Left kidney (tissue), 2 donors: ENCODE results near the gene OR2F1. TPM values are rescaled to one million over a fixed set of nuclear protein-coding genes. Genes with fewer than 3 reads are reported as not detected.

Experiments used
- DNase-seq: peaks from one replicate; pipeline ENCODE4 v3.0.0-alpha.2; 2013
- polyA plus RNA-seq: library from polyadenylated mRNA; unstranded; fragments of 120-200 nt; gene quantifications from one replicate; pipeline ENCODE4 v1.2.1, GENCODE V29; 2013; ENCODE audit not compliant: insufficient read length

Gene OR2F1
- polyA plus RNA-seq, 1 donor, result 0.45 TPM

- DNase-seq, result no peak
Observed at GRCh38 chr7:143954135-143954534, 509 bp upstream of the OR2F1 start.

DNA sequence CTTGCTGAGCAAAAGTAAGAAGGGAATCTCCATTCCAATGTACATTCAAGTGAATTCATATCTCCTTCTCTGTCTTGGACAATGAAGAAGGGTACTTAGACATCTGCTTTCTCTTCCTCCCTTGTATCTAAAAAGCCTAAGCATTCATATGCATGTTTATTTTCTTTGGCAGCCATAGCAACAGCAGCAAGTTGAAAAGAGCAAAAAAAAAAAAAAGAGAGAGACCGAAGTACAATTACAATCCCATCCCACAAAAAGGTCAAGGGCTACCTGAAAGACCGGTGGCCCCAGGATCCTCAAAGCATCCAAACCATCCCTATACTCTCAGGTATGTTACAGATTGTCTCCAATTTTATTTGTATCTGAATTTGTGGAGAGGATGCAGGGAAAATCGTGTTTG is 4.1 kb downstream of the OR2F1 start:
- DNase-seq, result no peak

DNA sequence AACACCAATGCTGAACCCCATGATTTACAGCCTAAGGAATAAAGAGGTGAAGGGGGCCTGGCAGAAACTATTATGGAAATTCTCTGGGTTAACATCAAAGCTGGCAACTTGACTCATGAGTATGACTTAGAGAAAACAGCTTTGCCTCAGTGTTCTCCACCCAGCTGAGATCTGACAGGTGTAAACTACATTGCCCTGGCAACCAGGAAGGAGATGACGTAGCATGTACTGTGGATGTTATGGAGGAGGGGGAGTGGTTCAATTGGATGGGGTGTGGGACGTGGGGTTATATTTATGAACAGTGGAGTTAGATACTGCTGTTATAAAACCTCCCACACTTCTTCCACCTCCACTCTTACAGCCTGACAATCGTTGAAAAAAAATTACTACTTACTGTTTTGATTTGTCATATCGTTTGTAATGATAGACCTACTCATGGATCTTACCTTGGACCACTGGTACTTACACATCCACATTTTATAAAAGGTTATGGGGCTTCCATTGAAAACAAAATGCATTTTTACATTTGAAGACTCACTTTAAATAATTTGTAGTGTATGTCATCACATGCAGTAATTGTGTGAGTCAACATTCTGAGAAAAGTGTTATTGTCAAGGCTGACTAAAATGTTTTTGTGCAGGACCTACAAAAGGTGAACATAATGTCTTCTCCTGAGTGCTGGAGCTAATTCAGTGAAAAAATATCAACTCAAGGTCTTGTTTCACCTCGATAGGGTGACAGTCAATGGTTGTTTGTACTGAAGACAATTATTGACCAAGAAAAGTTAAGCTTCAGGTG is 6.4 kb downstream of the OR2F1 start:
- no peak for DNase-seq

DNA sequence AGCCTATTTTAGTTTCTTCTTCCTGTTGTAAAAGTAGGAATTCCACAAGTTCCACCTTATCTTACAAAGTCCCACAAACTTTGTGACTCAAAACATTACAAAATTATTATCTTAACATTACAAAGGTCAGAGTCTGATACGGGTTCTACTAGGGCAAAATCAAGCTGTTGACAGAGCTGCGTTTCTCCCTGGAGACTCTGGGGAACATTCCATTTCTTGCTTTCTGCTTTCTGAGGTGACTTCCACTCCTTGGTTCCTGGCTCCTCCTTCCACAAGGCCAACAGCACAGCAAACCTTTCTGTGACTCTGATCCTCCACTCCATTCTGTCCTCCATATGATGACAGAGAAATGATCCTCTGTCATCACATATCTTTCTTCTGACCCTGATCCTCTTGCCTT is 10.6 kb downstream of the OR2F1 start:
- no peak for DNase-seq

GRCh38 chr7:143967398-143967797 is 12.8 kb downstream of the OR2F1 start:
- DNase-seq, result no peak

DNA sequence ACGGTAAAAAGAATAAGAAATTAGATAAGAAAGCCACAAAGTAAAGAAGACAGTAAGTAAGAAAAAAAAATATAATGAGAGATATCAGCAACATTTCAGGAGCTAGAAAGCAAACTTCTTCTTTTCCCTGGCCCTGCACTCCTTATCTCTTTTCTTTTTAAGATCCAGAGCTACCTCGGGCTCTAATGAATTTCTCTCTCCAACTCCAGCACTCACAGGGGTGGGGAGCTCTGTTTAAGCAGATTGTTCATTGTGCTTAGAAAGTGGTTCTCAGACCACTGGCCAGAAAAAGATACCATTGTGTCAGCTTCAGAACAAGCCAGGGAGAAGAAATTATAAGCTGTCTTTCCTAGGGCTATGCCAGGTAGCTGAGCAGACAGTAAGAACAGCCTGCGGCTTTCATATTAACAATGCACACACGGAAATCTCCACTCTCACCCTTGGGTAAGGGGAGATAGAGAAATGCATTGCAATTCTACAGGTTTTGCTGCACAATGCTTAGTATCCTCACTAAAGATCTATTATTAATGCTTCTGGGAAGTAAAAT is 19.3 kb downstream of the OR2F1 start:
- no peak for DNase-seq

- no peak for DNase-seq
Observed at GRCh38 chr7:143974459-143974858, 19.8 kb downstream of the OR2F1 start.

- DNase-seq, result no peak
Observed at GRCh38 chr7:143975617-143976016, 21.0 kb downstream of the OR2F1 start.

GRCh38 chr7:143978585-143978984 is 23.9 kb downstream of the OR2F1 start:
- DNase-seq, result no peak

- DNase-seq, result no peak
Observed at GRCh38 chr7:143979359-143979758, 24.7 kb downstream of the OR2F1 start.

- DNase-seq, result no peak
Observed at GRCh38 chr7:143979998-143980397, 25.4 kb downstream of the OR2F1 start.

DNA sequence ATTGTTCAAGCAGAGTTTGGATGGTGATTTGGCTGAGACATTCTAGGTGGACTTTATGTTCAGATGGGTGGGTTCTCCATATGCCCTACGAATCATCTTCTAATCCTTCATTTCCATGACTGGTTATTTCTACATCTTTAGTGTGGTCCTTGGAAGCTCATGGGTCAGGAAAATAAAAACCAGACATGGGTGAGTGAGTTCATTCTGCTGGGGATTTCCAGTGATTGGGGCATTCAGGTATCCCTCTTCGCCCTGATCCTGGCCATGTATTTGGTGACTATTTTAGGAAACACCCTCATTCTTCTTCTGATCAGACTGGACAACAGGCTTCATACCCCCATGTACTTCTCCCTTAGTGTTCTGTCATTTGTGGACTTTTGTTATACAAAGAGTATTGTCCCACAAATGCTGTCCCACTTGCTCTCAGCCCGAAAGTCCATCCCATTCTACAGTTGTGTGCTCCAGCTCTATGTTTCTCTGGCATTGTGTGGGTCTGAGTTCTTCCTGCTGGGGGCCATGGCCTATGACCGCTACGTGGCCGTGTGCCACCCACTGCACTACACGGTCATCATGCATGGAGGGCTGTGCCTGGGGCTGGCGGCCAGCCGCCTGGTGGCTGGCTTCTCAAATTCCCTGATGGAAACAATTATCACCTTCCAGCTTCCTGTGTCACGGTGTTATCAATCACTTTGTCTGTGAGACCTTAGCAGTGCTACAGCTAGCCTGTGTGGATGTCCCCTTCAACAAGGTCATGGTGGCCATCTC is 26.3 kb downstream of the OR2F1 start:
- no peak for DNase-seq

GRCh38 chr7:143983960-143984359 is 29.3 kb downstream of the OR2F1 start:
- DNase-seq, result no peak

- no peak for DNase-seq
Observed at GRCh38 chr7:143987513-143987912, 32.9 kb downstream of the OR2F1 start.

GRCh38 chr7:143988976-143989745 is 34.5 kb downstream of the OR2F1 start:
- DNase-seq, result no peak

DNA sequence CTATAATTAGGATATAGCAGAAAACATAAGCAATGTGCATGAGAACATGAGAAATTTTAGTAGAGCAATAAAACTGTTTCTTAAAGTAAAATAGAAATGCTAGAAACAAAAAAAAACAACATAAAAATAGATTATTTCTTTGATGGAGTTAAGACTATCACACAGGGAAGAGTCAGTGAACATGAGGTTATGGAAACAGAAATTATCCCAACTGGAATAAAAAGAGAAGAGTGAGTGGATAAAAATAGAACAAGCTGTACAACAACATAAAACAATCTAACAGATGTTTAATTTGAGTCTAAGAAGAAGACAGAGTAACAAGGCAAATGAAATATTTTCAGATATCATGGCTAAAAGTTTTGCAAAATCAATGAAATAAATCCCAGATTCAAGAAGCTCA is 38.0 kb downstream of the OR2F1 start:
- no peak for DNase-seq

DNA sequence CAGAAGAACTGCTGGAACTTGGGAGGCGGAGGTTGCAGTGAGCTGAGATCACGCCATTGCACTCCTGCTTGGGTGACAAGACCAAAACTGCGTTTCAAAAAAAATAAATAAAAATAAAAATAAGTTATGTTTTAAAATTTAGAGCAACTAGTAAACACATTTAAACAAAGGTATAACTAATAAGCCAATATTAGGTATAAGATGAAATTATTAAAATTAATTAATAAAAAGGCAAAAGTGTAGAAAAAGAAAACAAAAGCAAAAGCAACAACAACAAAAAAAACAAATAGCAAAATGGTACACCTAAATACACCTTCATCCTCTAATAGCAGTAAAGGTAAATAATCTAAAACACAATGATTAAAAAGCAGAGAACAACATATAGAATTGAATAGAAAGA is 39.3 kb downstream of the OR2F1 start:
- DNase-seq, result no peak

GRCh38 chr7:144000020-144000419 is 45.4 kb downstream of the OR2F1 start, which contains the start of gene OR6B1:
Gene OR6B1 (plus strand): TSS chr7:144000320. CDS start chr7:144003997, 3,677 bp downstream.
- DNase-seq, result no peak

DNA sequence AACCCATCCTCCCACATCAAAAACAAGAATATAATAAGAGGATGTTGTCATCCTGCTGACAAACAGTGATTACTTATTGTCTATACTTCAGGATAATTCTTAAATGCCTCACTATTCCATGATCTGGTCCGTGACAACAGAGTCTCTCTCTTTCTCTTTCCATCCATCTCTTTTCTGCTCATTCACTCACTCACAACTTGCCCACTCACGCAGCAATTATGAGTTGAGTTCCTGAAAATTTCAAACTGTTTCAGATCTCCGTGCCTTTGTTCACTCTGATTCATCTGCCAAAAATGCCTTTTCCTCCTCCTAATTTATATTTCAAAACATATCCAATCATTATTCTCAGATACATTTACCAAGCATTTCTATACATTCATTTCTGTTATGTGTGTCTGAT is 46.9 kb downstream of the OR2F1 start:
- no peak for DNase-seq

GRCh38 chr7:144004703-144005102 is 50.1 kb downstream of the OR2F1 start:
- DNase-seq, result no peak

- no peak for DNase-seq
Observed at GRCh38 chr7:144006029-144006691, 51.5 kb downstream of the OR2F1 start.

DNA sequence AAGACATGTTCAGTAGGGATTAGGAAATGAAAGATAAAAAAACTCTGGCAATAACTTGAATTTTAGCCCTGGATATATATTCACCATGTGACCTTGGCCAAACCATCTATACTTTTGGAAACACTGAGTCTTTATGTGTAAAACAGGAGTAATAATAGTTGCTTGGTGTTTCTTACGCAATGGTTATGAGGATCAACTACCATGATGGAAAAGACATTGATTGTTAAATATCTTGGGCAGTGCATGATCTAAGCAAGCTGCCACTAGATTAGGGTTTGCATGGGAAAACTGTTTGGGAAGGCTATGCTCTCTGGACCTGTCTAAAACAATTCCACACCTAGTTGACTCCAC is 52.0 kb downstream of the OR2F1 start:
- DNase-seq, result no peak
